HG02973 (cell line): ENCODE results near the gene UTP3.
"Not testable (repeated sequence)": the region's sequence is repeated elsewhere in the genome, so short reads cannot be mapped to it uniquely, and the experiment has no call there.

ENCODE experiments used
- ATAC-seq: cut with Tn5 transposase; IDR thresholded peaks from one replicate; pipeline ENCODE4 v1.9.1; 2021; ENCODE audit warnings: moderate library complexity; ENCODE audit not compliant: unreplicated experiment

Gene UTP3

DNA sequence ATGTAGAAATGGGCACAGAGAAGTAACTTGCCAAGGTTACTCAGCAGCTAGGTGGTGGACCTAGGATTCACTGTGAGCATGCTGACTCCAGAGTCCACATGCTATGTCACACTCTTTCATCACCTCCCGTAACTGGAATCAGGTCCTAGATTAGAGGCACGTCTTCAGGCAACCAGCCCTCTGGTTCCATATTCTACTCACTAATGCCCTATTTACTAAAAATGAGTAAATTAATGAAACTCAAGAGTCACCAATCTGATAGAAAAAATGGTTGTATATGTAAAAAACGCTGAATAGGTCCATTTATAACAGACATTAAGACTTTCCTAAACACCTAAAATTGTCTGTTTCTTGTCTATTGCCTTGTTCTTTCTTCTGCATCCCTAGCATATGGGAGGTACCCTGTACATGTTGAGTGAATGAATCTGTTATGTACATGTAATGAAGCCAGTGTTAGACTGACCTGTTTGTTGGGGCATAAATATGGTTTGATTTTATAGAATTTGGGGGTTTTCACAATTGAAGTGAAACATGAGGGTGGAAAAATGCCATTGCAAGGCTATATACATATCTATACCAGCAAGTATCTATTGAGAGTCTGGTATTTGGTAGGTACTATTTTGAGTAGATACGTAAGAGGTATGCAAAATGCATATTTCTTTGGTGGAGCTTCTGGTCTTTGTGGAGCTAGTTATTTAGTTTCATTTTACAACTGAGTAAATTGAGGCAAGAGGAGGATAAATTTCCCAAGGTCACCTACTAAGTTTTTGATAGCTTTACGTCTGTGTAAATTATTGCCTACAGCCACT lies 26.0 kb downstream of the UTP3 start:
- ATAC-seq = peak; percentile 53

GRCh38 chr4:70715097-70715496 lies 26.8 kb downstream of the UTP3 start:
- ATAC-seq = peak; percentile 13

- no peak for ATAC-seq
Observed at GRCh38 chr4:70718811-70719604, 30.7 kb downstream of the UTP3 start.

DNA sequence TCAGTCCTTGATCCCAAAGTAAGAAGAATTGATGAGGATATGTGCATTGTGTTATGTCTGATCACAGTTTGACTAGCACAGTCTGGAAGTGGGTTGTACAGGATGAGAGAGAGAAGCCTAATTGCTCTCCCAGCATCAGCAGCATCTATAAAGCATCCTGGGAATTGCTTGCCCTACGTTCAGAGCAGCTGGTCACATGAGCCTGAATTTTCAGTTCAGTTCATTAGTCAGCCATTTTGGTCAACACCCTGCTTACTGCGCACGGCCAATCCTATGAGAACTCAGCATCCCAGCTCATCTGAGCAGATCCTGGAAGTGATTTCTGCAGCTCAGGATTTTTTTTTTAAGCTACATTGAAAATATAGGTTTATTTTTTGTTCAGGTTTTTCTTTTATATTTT lies 33.4 kb downstream of the UTP3 start, which contains the start of gene RUFY3:
Gene RUFY3, plus strand, starts transcription at position 218 of the 400 bp plus-strand sequence. CDS start 610 bp downstream, outside the sequence.
- no peak for ATAC-seq

DNA sequence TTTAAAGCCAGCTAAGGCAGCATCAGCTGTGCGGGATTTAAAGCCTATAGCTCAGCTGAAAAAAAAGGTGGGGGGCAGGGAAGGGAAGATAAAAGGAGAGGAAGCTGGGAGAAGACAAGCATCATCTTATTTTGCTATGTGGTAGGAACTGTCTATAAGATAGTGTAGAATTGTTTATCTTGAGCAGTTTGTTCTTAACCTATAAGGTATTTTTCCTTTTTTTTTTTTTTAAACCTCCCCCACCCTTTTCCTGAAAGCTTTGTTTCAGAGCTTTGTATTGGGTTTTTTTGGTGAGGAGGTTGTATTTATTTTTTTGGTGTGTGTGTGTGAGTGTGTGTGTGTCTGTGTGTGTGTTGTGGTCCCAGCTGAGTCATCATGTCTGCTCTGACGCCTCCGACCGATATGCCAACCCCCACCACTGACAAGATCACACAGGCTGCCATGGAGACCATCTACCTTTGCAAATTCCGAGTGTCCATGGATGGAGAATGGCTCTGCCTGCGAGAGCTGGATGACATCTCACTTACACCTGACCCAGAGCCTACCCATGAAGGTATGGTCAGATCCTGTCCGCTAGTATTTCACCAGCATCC lies 34.0 kb downstream of the UTP3 start:
- no peak for ATAC-seq

DNA sequence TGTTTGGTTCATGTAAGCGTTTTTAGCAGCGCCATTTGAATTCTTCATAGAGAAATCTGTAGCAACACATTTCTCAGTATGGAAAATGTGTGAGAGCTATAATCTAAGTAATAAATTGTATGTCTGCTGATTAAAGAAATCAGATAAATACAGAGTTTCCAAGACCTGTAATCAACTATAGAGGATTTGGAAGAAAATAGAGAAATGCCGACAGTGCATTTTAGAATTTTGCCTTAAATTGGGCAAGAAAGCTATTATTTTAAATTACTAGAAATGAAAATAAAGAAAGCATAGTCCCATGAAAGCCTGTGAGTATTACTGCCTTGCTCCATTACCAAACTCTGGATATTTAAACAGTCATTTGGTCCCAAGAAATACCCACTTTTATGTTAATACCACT lies 36.1 kb downstream of the UTP3 start:
- no peak for ATAC-seq

GRCh38 chr4:70725633-70726032 lies 37.3 kb downstream of the UTP3 start:
- ATAC-seq = no peak

DNA sequence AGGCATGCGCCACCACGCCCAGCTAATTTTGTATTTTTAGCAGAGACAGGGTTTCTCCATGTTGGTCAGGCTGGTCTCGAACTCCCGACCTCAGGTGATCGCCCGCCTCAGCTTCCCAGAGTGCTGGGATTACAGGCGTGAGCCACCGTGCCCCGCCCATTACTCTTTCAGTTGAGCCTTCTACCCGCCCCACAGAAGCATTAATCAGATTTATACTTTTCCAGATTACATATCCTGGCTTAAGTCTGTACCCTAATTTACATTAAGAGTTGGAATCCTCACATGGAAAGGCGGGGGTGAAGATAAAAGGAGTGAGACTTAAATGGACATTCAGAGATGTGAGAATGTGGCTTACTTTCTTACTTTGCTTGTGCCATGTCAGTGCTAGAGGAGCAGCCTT lies 38.2 kb downstream of the UTP3 start:
- ATAC-seq = not testable (repeated sequence)

- ATAC-seq = no peak
Observed at GRCh38 chr4:70728091-70728490, 39.8 kb downstream of the UTP3 start.

- not testable (repeated sequence) for ATAC-seq
Observed at GRCh38 chr4:70732878-70733277, 44.5 kb downstream of the UTP3 start.

DNA sequence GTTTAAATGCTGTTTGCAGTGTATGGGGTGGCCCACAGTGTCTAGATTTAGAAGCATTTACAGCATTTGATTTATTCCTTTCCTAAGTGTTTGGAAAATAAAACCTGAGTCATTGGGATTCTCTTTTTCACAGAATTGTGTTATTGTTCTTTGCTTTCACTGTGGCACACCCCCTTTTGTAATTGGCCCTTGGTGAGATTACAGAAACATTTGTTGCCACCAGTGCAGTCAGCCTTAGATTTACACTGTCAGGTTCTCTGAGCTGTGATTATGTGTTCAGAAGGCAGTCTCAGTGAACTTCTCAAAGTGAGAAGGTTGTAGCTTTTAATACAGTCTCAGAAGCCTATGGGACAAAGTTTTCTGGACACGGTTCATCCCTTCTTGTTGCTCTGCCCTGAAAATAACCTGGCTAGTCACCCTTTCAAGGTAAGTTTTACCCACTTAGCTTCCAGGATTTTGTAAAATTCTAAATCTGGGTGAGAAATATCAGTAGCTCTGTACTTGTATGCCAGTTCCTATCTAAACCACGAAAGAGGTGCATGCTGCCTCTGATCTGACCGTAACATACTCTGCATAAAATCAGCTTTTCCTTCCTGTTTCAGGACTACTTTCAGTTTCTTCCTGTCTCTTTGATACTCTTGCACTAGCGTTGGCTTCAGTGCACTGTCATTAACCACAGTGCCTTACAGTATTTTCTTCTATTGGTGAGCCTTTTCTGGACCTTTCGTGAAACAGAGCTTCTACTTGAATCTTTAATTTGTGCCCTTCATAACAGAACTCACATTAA lies 46.0 kb downstream of the UTP3 start:
- ATAC-seq = peak; percentile 75

DNA sequence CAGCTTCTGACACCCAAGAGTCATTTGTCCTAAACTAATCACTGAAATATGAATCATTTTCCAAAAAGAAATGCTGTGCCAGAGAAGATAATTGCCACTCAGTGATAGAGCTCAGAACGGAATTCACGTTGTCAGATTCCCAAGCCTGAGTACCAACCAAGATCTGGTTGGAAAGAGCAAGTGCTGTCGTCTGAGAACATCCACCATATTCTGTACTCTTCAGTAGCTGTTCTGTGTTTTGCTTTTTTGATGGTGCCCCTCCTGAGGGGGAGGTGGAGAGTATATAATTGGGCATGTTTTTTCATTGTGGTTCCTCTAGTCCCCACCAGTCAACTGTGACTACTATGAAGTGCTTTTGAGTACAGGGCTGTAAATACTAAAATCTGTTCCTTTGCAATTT lies 46.6 kb downstream of the UTP3 start:
- no peak for ATAC-seq

GRCh38 chr4:70735915-70736314 lies 47.6 kb downstream of the UTP3 start:
- ATAC-seq = not testable (repeated sequence)

DNA sequence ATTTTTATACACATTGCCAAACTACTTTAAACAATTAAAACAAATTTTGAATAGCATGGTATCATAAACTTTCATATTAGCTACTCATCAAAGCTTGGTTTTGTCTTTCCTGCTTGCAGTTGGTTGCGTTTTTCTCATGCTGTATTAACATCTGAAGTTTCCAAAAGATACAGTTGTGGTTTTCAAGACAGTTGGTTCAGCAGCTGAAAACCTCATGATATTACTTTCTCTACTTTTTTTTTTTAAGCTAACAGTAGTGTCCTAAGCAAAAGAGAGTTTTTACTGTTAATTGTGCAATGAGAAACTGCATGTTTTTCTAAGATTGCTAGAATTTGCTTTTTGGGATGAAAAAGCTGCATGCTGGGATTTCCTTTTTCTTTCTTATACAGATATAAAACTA lies 48.7 kb downstream of the UTP3 start:
- no peak for ATAC-seq

- no peak for ATAC-seq
Observed at GRCh38 chr4:70737409-70737808, 49.1 kb downstream of the UTP3 start.

DNA sequence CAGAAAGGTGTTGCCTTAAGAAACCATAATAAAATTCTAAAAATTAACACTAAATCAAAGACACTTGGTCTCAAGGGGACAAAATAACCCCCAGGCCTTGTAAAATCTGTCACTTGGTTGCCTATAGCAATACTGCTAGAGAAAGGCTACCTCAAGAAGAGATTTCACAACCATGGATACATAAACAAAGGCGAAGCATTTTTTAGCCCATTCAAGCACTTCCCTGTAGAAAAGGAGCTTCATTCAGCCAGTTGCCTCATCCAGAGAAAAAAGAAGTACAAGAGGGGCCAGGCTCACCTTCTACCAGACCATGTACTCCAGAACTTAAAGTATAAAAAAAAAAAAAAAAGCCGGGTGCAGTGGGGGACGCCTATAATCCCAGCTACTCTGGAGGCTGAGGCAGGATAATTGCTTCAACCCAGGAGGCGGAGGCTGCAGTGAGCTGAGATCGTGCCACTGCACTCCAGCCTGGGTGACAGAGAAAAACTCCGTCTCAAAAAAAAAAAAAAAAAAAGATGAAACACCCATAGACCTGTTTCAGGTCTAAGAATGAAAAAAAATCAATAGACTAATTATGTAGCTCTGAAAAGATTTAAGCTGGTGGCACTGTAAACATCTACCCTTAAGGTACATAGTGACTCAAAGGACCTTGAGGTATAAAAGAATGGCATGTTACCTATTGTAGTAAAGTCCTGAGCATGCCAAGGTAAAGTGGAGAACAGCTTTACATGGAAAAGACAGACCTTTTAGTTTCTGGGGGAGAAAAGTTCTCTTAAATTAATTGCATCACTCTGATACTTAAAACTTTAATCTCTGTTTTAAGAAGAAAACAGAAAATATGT lies 51.4 kb downstream of the UTP3 start:
- ATAC-seq = no peak
